ENCODE data around the gene SDR9C7. TPM values are rescaled to one million over a fixed set of nuclear protein-coding genes. Genes with fewer than 3 reads are reported as not detected.
"Not testable (repeated sequence)": the region's sequence is repeated elsewhere in the genome, so short reads cannot be mapped to it uniquely, and the experiment has no call there.

The SDR9C7 gene
- total RNA-seq, 1 donor from 2014 or later = not detected

- Mint-ChIP-seq H3K27ac (ENCODE audit: unreplicated experiment) (no peak overlapping the region), H3K27me3 (ENCODE audit: low read depth) (peaks cover 18% of the 10 kb centered on the region), H3K4me3 (ENCODE audit: unreplicated experiment) (no peak overlapping the region), H3K36me3 (ENCODE audit: low read depth) (peaks cover 6% of the 10 kb centered on the region), H3K9me3 (ENCODE audit: low read depth) (peaks cover 23% of the 10 kb centered on the region), H3K4me1 (ENCODE audit: low read depth) (no peaks in the 10 kb centered on the region)
- no peak for TF ChIP-seq CTCF (IDR thresholded peaks at IDR 0.05)
- DNase-seq (ENCODE audit: low spot score) = no peak
These were observed 30.8 kb downstream of the SDR9C7 start for GRCh38 chr12:56903374-56903773.

GRCh38 chr12:56901313-56901712 lies 32.9 kb downstream of the SDR9C7 start:
- not testable (repeated sequence) for H3K4me1 Mint-ChIP-seq (ENCODE audit: low read depth); H3K36me3 Mint-ChIP-seq (ENCODE audit: low read depth); H3K27me3 Mint-ChIP-seq (ENCODE audit: low read depth); DNase-seq (ENCODE audit: low spot score); H3K4me3 Mint-ChIP-seq (ENCODE audit: unreplicated experiment); H3K27ac Mint-ChIP-seq (ENCODE audit: unreplicated experiment)
- H3K9me3 Mint-ChIP-seq (ENCODE audit: low read depth) = peaks cover 23% of the 10 kb centered on the region

- H3K4me1 Mint-ChIP-seq (ENCODE audit: low read depth) = no peaks in the 10 kb centered on the region
- H3K27ac Mint-ChIP-seq (ENCODE audit: unreplicated experiment) = peak overlapping the region; percentile 59
- no peak for TF ChIP-seq CTCF (IDR thresholded peaks at IDR 0.05)
- peaks cover 23% of the 10 kb centered on the region for H3K9me3 Mint-ChIP-seq (ENCODE audit: low read depth)
- DNase-seq (ENCODE audit: low spot score) = no peak
- H3K4me3 Mint-ChIP-seq (ENCODE audit: unreplicated experiment) = no peak overlapping the region
- peaks cover 8% of the 10 kb centered on the region for H3K27me3 Mint-ChIP-seq (ENCODE audit: low read depth)
- H3K36me3 Mint-ChIP-seq (ENCODE audit: low read depth) = peaks cover 6% of the 10 kb centered on the region
These were observed 33.6 kb downstream of the SDR9C7 start for GRCh38 chr12:56900583-56900982.

- no peak for DNase-seq (ENCODE audit: low spot score)
- no peak for TF ChIP-seq CTCF (IDR thresholded peaks at IDR 0.05)
- peaks cover 5% of the 10 kb centered on the region for H3K27me3 Mint-ChIP-seq (ENCODE audit: low read depth)
- H3K27ac Mint-ChIP-seq (ENCODE audit: unreplicated experiment) = no peak overlapping the region
- peaks cover 20% of the 10 kb centered on the region for H3K9me3 Mint-ChIP-seq (ENCODE audit: low read depth)
- H3K4me1 Mint-ChIP-seq (ENCODE audit: low read depth) = no peaks in the 10 kb centered on the region
- H3K36me3 Mint-ChIP-seq (ENCODE audit: low read depth) = peaks cover 6% of the 10 kb centered on the region
- H3K4me3 Mint-ChIP-seq (ENCODE audit: unreplicated experiment) = no peak overlapping the region
These were observed 35.3 kb downstream of the SDR9C7 start for GRCh38 chr12:56898938-56899337.

GRCh38 chr12:56897844-56898361 lies 36.3 kb downstream of the SDR9C7 start:
- Mint-ChIP-seq H3K27ac (ENCODE audit: unreplicated experiment) (no peak overlapping the region), H3K4me3 (ENCODE audit: unreplicated experiment) (no peak overlapping the region), H3K4me1 (ENCODE audit: low read depth) (no peaks in the 10 kb centered on the region), H3K27me3 (ENCODE audit: low read depth) (peaks cover 5% of the 10 kb centered on the region), H3K9me3 (ENCODE audit: low read depth) (peaks cover 18% of the 10 kb centered on the region), H3K36me3 (ENCODE audit: low read depth) (peaks cover 4% of the 10 kb centered on the region)
- no peak for DNase-seq (ENCODE audit: low spot score)
- TF ChIP-seq CTCF (IDR thresholded peaks at IDR 0.05) = no peak

- Mint-ChIP-seq H3K4me3 (ENCODE audit: unreplicated experiment) (no peak overlapping the region), H3K27ac (ENCODE audit: unreplicated experiment) (no peak overlapping the region), H3K9me3 (ENCODE audit: low read depth) (peaks cover 7% of the 10 kb centered on the region), H3K4me1 (ENCODE audit: low read depth) (no peaks in the 10 kb centered on the region), H3K27me3 (ENCODE audit: low read depth) (peaks cover 16% of the 10 kb centered on the region), H3K36me3 (ENCODE audit: low read depth) (peaks cover 3% of the 10 kb centered on the region)
- no peak for DNase-seq (ENCODE audit: low spot score)
- TF ChIP-seq CTCF (IDR thresholded peaks at IDR 0.05) = no peak
These were observed 38.1 kb downstream of the SDR9C7 start for GRCh38 chr12:56896082-56896481.
